ENCODE data around the gene EN1.

GRCh38 chr2:118844261-118845004 lies 3.0 kb downstream of the EN1 start:
- TF ChIP-seq POLR2A (IDR thresholded peaks at IDR 0.05) = no peak
- no peak for TF ChIP-seq POLR2AphosphoS5 (IDR thresholded peaks at IDR 0.05)
